ENCODE results near the gene ZNF274.
A peak's percentile ranks its signal among the peaks of the same experiment; 100 is the strongest.
"Not testable (repeated sequence)": the region's sequence is repeated elsewhere in the genome, so short reads cannot be mapped to it uniquely, and the experiment has no call there.

The ZNF274 gene

GRCh38 chr19:58213075-58213369, 30.2 kb downstream of the ZNF274 start:
- DNase-seq: no peak

- DNase-seq: no peak
These were observed 34.2 kb downstream of the ZNF274 start for GRCh38 chr19:58217069-58217481.

GRCh38 chr19:58217607-58218391, 34.9 kb downstream of the ZNF274 start:
- DNase-seq: no peak

- DNase-seq: no peak
These were observed 36.0 kb downstream of the ZNF274 start for GRCh38 chr19:58218899-58219298.

- DNase-seq: no peak
These were observed 45.2 kb downstream of the ZNF274 start for GRCh38 chr19:58227964-58228584.

GRCh38 chr19:58228585-58229254, 45.9 kb downstream of the ZNF274 start, which contains the start of gene ZNF544:
TSS of gene ZNF544 (plus strand) at chr19:58228914. CDS start at chr19:58244024, 15,110 bp downstream.
- peak; percentile 45 to 64 for DNase-seq

GRCh38 chr19:58229255-58229639, 46.4 kb downstream of the ZNF274 start:
- DNase-seq: no peak

GRCh38 chr19:58237324-58237723, 54.5 kb downstream of the ZNF274 start:
- no peak for DNase-seq

GRCh38 chr19:58243351-58243750, 60.5 kb downstream of the ZNF274 start:
- DNase-seq: no peak

GRCh38 chr19:58248886-58249285, 66.0 kb downstream of the ZNF274 start:
- DNase-seq: no peak

- DNase-seq: no peak
These were observed 69.3 kb downstream of the ZNF274 start for GRCh38 chr19:58252102-58252685.

- not testable (repeated sequence) for DNase-seq
These were observed 75.4 kb downstream of the ZNF274 start for GRCh38 chr19:58258259-58258658.

- DNase-seq: no peak
These were observed 78.7 kb downstream of the ZNF274 start for GRCh38 chr19:58261600-58261967.

- DNase-seq: no peak
These were observed 79.4 kb downstream of the ZNF274 start for GRCh38 chr19:58261968-58262921.

- no peak for DNase-seq
These were observed 80.0 kb downstream of the ZNF274 start for GRCh38 chr19:58262922-58263296.
